Sigmoid colon (tissue), 4 donors: ENCODE results near the gene UPF3A.

Source experiments
- EP300 ChIP-seq, 4 donors: sonication (generic); formaldehyde crosslinking; IDR thresholded peaks; one replicate each; pipeline ENCODE4 v1.6.1; 2017; ENCODE audit warnings: antibody characterized with exemption in 4 of 4
- POLR2A ChIP-seq, 2 donors: fragments of 450-650 bp; IDR thresholded peaks; one replicate each; pipeline ENCODE4 v1.6.1; 2016; ENCODE audit warnings: antibody characterized with exemption in 2 of 2, mild to moderate bottlenecking in 2 of 2, moderate library complexity in 2 of 2
- TF ChIP-seq, protein P1 (sequence below), 4 experiments: fragments of 450-650 bp in 3 of 4; fragments of 200-600 bp in 1 of 4; IDR thresholded peaks; one replicate each; pipeline ENCODE4 v1.5.1; 2016 to 2019; ENCODE audit warnings: antibody characterized with exemption in 4 of 4, mild to moderate bottlenecking in 3 of 4, moderate library complexity in 2 of 4

DNA sequence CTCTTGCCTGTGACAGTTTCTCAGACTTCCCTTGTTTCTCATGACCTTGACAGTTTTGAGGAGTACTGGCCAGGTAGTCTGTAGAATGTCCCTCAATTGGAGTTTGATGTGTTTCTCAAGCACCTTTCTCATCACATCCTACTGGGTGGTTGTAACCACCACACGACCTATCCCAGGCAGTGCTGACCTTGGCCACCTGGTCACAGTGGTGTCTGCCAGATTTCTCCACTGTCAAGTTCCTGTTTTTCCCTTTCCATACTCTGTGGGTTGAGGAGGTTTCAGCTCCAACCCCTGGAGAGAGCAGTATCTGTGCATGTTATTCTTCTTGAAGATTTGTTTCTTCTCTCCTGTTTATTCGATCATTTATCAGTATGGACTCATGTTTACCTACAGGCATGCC lies 8.4 kb upstream of the UPF3A start:
- TF ChIP-seq, protein P1, sequence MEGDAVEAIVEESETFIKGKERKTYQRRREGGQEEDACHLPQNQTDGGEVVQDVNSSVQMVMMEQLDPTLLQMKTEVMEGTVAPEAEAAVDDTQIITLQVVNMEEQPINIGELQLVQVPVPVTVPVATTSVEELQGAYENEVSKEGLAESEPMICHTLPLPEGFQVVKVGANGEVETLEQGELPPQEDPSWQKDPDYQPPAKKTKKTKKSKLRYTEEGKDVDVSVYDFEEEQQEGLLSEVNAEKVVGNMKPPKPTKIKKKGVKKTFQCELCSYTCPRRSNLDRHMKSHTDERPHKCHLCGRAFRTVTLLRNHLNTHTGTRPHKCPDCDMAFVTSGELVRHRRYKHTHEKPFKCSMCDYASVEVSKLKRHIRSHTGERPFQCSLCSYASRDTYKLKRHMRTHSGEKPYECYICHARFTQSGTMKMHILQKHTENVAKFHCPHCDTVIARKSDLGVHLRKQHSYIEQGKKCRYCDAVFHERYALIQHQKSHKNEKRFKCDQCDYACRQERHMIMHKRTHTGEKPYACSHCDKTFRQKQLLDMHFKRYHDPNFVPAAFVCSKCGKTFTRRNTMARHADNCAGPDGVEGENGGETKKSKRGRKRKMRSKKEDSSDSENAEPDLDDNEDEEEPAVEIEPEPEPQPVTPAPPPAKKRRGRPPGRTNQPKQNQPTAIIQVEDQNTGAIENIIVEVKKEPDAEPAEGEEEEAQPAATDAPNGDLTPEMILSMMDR (IDR thresholded peaks at IDR 0.05), result no peak
- TF ChIP-seq EP300 (IDR thresholded peaks at IDR 0.05), result no peak
- no peak for TF ChIP-seq POLR2A (IDR thresholded peaks at IDR 0.05)
